Measurements from ENCODE around the gene ZBTB25.
A peak's percentile ranks its signal among the peaks of the same experiment; 100 is the strongest.

ZBTB25 gene

DNA sequence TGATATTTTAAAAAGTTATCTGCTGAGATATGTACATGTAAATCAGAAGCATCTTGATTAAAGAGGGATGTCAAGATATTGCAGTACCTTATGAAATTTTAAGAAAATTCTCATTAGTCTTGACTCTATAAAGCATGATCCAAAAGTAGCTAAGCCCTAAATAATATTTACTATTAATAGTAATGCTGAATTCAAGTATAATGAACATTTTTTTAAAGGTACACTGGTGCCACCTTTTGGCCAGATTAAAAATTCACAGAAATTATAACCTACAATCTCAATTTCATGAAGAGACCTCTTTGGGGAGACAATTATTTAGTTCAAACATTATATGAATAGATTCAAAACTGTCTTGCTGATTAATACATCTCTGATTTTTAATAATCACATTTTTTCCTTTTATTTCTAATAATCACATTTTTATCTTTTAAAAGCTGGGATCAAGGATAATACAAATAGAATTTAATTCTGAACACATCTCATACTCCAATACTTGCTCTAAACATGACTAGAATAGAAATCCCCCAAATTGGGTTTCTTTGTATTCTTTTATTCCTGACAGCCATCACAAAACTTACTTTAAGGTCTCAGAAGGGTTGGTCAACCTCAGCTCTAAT lies 24.9 kb downstream of the ZBTB25 start:
- peak; percentile 47 for DNase-seq (ENCODE audit: low read depth, low spot score)
- TF ChIP-seq, protein P1, sequence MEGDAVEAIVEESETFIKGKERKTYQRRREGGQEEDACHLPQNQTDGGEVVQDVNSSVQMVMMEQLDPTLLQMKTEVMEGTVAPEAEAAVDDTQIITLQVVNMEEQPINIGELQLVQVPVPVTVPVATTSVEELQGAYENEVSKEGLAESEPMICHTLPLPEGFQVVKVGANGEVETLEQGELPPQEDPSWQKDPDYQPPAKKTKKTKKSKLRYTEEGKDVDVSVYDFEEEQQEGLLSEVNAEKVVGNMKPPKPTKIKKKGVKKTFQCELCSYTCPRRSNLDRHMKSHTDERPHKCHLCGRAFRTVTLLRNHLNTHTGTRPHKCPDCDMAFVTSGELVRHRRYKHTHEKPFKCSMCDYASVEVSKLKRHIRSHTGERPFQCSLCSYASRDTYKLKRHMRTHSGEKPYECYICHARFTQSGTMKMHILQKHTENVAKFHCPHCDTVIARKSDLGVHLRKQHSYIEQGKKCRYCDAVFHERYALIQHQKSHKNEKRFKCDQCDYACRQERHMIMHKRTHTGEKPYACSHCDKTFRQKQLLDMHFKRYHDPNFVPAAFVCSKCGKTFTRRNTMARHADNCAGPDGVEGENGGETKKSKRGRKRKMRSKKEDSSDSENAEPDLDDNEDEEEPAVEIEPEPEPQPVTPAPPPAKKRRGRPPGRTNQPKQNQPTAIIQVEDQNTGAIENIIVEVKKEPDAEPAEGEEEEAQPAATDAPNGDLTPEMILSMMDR (IDR thresholded peaks at IDR 0.05; ENCODE audit: low read depth, low read length), result peak; percentile 27
- H3K4me3 ChIP-seq (ENCODE audit: low read depth, low read length), result no peak overlapping the region
- in situ Hi-C loops (cut with HindIII; ENCODE audit: low sequenced_read_pairs), result no loop called here

DNA sequence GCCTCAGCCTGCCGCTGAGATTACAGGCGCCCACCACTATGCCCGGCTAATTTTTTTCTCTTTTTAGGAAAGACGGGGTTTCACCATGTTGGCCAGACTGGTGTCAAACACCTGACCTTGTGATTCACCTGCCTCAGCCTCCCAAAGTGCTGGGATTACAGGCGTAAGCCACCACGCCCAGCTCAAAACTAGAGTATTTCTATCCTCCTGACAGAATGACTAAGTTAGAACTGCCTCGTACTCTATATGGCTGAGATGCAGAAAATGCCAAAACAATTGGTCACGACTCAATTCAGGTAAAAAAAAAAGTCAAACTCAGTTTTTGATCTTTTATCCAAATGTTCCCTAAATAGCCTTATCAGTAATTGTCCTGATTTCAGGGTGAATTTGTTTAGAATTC lies 27.2 kb downstream of the ZBTB25 start:
- in situ Hi-C loops (cut with HindIII; ENCODE audit: low sequenced_read_pairs), result no loop called here

DNA sequence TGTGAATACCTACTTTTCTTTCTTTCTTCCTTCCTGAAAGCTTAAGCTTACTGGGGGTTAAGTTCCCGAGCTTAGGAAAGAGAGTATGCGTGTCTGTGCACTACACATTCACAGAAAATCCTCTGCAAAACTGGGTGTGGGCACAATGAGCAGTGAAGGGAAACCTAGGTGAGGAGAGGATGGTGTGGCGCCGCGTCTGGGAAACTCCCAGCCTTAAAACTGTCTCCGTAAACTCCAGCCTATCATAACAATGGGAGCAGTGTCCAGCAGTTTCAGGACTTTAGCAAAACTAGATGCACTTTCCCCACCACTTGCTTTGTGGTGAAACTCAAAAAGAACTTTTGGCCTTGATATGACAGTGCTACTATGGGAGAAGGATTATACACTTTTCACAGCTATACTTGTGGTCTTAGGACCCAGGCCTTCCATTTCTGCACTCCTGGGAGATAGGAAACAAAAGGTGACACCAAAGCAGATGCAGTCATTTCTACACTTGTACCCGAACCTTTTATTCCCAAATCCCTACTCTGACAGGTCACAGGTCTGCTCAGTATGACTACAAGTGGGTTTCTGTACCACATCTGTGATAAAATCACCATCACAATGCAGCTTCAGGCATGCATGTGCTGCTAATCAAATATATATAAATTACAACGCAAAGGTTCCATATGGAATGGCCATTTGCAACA lies 27.9 kb downstream of the ZBTB25 start:
- in situ Hi-C loops (cut with HindIII; ENCODE audit: low sequenced_read_pairs), result no loop called here
- no peak for DNase-seq (ENCODE audit: low read depth, low spot score)
- TF ChIP-seq, protein P1 (IDR thresholded peaks at IDR 0.05; ENCODE audit: low read depth, low read length), result no peak
- no peak overlapping the region for H3K4me3 ChIP-seq (ENCODE audit: low read depth, low read length)

More for the DNA sequence above, 27.2 kb downstream of the ZBTB25 start:
- no peak for DNase-seq (ENCODE audit: low read depth, low spot score)
- TF ChIP-seq, protein P1 (IDR thresholded peaks at IDR 0.05; ENCODE audit: low read depth, low read length), result no peak
- H3K4me3 ChIP-seq (ENCODE audit: low read depth, low read length), result no peak overlapping the region

DNA sequence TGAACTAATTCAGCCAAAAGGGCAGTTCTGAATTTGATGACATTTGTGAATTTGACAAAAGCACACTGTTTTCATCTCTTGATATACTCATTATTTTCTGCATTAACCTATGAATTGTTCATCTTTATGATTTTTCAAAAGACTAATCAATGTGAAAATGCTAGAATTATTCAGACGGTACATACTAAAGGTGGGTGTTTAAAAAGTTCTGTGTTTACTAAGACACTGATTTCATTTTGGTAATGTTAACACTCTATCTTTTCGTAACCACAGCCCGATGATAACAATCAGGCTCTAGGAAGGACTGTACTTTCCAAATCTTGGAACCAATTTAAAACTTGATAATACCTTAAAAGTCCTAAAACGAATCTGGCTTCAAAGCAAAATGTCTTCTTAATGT lies 28.9 kb downstream of the ZBTB25 start:
- H3K4me3 ChIP-seq (ENCODE audit: low read depth, low read length), result no peak overlapping the region
- in situ Hi-C loops (cut with HindIII; ENCODE audit: low sequenced_read_pairs), result no loop called here
- DNase-seq (ENCODE audit: low read depth, low spot score), result no peak
- TF ChIP-seq, protein P1 (IDR thresholded peaks at IDR 0.05; ENCODE audit: low read depth, low read length), result no peak

DNA sequence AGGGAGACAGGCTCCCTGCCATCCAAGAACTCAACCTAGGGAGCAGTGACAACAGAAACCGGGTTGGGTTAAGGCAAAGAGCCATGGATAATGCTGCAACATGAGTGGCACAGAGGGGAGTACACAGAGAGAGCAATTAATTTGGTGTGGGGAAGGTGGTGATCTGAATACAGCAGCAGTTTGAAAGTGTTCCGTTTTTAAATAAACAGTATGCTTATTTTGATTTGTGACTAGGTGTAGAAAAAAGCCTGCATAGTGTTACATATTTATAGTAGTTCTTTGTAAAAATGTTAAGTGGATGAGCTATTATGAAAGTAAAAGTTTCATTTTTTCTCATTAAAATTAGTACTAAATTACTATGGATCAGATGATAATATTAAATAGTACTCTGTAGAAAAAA lies 29.6 kb downstream of the ZBTB25 start:
- no peak for DNase-seq (ENCODE audit: low read depth, low spot score)
- in situ Hi-C loops (cut with HindIII; ENCODE audit: low sequenced_read_pairs), result no loop called here
- no peak overlapping the region for H3K4me3 ChIP-seq (ENCODE audit: low read depth, low read length)
- TF ChIP-seq, protein P1 (IDR thresholded peaks at IDR 0.05; ENCODE audit: low read depth, low read length), result no peak

DNA sequence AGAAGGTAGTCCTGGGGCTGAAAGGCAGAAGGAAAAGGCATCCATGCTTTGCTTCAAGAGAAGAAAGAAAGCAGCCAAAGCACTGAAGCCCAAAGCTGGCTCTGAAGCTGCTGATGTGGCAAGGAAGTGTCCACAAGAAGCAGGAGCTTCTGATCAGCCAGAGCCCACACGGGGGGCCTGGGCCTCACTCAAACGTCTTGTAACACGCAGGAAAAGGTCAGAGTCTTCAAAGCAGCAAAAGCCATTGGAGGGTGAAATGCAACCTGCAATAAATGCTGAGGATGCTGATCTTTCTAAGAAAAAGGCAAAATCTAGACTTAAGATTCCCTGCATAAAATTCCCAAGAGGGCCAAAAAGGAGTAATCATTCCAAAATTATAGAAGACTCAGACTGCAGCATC lies 35.2 kb downstream of the ZBTB25 start:
- DNase-seq (ENCODE audit: low read depth, low spot score), result no peak
- TF ChIP-seq, protein P1 (IDR thresholded peaks at IDR 0.05; ENCODE audit: low read depth, low read length), result no peak
- H3K4me3 ChIP-seq (ENCODE audit: low read depth, low read length), result no peak overlapping the region
- in situ Hi-C loops (cut with HindIII; ENCODE audit: low sequenced_read_pairs), result no loop called here
